OCI-LY1 (cell line): ENCODE measurements around the gene LRRN1.

Source experiments
- EZH2 ChIP-seq: fragments of 200-600 bp; sonication (generic), shearing (Covaris generic); IDR thresholded peaks from 2 replicates; pipeline ENCODE4 v1.8.0; 2017; ENCODE audit warnings: borderline replicate concordance, mixed run types, mild to moderate bottlenecking, antibody characterized with exemption, low read length, moderate library complexity, mixed read lengths
- TF ChIP-seq, protein P1 (sequence below): fragments of 200-600 bp; sonication (generic), shearing (Covaris generic); IDR thresholded peaks from 2 replicates; pipeline ENCODE4 v1.5.1; 2017; ENCODE audit warnings: mild to moderate bottlenecking, antibody characterized with exemption, low read length, moderate library complexity, mixed read lengths

GRCh38 chr3:3836845-3837244 is 37.6 kb downstream of the LRRN1 start:
- TF ChIP-seq, protein P1, sequence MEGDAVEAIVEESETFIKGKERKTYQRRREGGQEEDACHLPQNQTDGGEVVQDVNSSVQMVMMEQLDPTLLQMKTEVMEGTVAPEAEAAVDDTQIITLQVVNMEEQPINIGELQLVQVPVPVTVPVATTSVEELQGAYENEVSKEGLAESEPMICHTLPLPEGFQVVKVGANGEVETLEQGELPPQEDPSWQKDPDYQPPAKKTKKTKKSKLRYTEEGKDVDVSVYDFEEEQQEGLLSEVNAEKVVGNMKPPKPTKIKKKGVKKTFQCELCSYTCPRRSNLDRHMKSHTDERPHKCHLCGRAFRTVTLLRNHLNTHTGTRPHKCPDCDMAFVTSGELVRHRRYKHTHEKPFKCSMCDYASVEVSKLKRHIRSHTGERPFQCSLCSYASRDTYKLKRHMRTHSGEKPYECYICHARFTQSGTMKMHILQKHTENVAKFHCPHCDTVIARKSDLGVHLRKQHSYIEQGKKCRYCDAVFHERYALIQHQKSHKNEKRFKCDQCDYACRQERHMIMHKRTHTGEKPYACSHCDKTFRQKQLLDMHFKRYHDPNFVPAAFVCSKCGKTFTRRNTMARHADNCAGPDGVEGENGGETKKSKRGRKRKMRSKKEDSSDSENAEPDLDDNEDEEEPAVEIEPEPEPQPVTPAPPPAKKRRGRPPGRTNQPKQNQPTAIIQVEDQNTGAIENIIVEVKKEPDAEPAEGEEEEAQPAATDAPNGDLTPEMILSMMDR = no peak
- TF ChIP-seq EZH2 = no peak
